Ovary (tissue), 9 donors: Measurements from ENCODE around the gene PHF21B. TPM values are rescaled to one million over a fixed set of nuclear protein-coding genes. Genes with fewer than 3 reads are reported as not detected.

ENCODE experiments used
- DNase-seq, 5 donors: peaks; one replicate each; pipeline ENCODE4 v3.0.0-alpha.2; 2019 to 2020
- H3K27ac ChIP-seq, 2 donors: fragments of 200-600 bp; one replicate each; pipeline versions ENCODE4 v1.5.1 to v1.8.0; 2019 to 2022
- H3K27me3 ChIP-seq: fragments of 200-600 bp; one replicate; pipeline ENCODE4 v1.8.0; 2022
- H3K36me3 ChIP-seq: fragments of 200-600 bp; sonication (generic); one replicate; pipeline ENCODE4 v1.5.1; 2019
- H3K4me1 ChIP-seq: one replicate; pipeline ENCODE4 v1.8.1; 2013; ENCODE audit warnings: mild to moderate bottlenecking, moderate library complexity; ENCODE audit not compliant: insufficient read depth
- H3K4me3 ChIP-seq: fragments of 200-600 bp; sonication (generic); one replicate; pipeline ENCODE4 v1.5.1; 2017
- H3K9me3 ChIP-seq, 2 donors: fragments of 200-600 bp in 1 of 2; sonication (generic) in 1 of 2; one replicate each; pipeline versions ENCODE4 v1.5.1 to v1.8.1; 2013 to 2019; ENCODE audit warnings: mild to moderate bottlenecking in 1 of 2, moderate library complexity in 1 of 2
- EP300 ChIP-seq: sonication (generic); formaldehyde crosslinking; IDR thresholded peaks from one replicate; pipeline ENCODE4 v1.6.1; 2017; ENCODE audit warnings: antibody characterized with exemption
- POLR2A ChIP-seq: fragments of 450-650 bp; IDR thresholded peaks from one replicate; pipeline ENCODE4 v1.6.1; 2017; ENCODE audit warnings: antibody characterized with exemption, mild to moderate bottlenecking, moderate library complexity
- WGBS, 3 donors: extraction: QIAGEN DNeasy Blood & Tissue Kit in 1 of 3; methylation state at CpG; one replicate each; pipeline versions ENCODE4 v1.1.5 to v1.1.7; 2013 to 2017; 5-methylcytosine and 5-hydroxymethylcytosine counted together
- intact Hi-C, 4 donors: fragments of 100-400 bp; cut with DNase I; formaldehyde crosslinking; loops; one replicate each; pipeline versions ENCODE4 v1.11.0 to v1.15.1; 2022 to 2023
- polyA plus RNA-seq, 2 donors: library from polyadenylated mRNA; stranded (reverse); fragments of 200-250 nt in 1 of 2; fragments of 350-450 nt in 1 of 2; fragmentation: Illumina TruSeq in 1 of 2; extraction: RNeasy Lipid Tissue Mini Kit (QIAGEN cat#74804) in 1 of 2; gene quantifications; one replicate each; pipeline ENCODE4 v1.2.3, GENCODE V29; 2013 to 2014
- total RNA-seq, 7 donors: library from RNA; depleted of rRNA in 2 of 7; stranded (reverse); fragments of >200 nt in 2 of 7; fragmentation: NEBNext Ultra II Directional in 3 of 7; extraction: Animal tissue kit (Norgen Biotek cat#: 25700) in 3 of 7; gene quantifications; one replicate each; pipeline versions ENCODE4 v1.1.0 to v1.2.4, GENCODE V29; 2016 to 2023
- TF ChIP-seq, protein P1 (sequence below), 3 donors: fragments of 450-650 bp in 2 of 3; fragments of 200-600 bp in 1 of 3; IDR thresholded peaks; one replicate each; pipeline versions ENCODE4 v1.5.1 to v1.8.0; 2016 to 2022; ENCODE audit warnings: antibody characterized with exemption in 3 of 3, mild to moderate bottlenecking in 1 of 3
- donor health status: DM: no; HTN: no; CAD: no; lungs with moderate emphysema.
- donor health status: DM: no; HTN: no; CAD: no.
- donor health status: Bipolar disorder and iron deficiency.
- donor health status: DM: yes; HTN: yes; CAD: no.
- donor health status: DM: no; HTN: no; CAD: no.
- donor health status: DM: yes; HTN: yes; CAD: no.

Gene PHF21B
- total and polyA plus RNA-seq, 9 donors, result 0.95 to 10.7 (median 6.4) TPM

DNA sequence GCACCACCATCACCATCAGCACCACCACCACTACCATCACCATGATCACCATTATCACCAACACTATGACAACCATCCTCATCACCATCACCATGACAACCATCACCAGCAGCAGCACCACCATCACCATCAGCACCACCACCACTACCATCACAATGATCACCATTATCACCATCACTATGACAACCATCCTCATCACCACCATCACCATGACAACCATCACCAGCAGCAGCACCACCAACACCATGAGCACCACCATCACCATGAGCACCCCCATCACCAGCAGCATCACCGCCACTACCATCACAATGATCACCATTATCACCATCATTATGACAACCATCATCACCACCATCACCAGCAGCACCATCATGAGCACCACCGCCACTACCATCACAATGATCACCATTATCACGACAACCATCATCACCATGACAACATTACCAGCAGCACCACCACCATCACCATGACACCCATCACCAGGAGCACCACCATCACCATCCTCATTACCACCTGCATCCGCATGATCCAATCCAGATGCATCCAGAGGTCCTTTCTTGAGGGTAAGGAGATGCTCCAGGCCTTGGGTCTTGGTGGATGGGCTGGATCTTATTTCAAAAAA is 23.8 kb downstream of the PHF21B start:
- Histone ChIP-seq H3K4me1 (no peaks in the 10 kb centered on the region), H3K9me3 (no peaks in the 10 kb centered on the region), H3K4me3 (no peak overlapping the region), H3K27me3 (no peaks in the 10 kb centered on the region), H3K36me3 (no peaks in the 10 kb centered on the region), H3K27ac (no peak overlapping the region)
- intact Hi-C loops, result no loop called here
- 88 to 99% (median 98%) methylated on average over 4 of the region's 4 CpGs for WGBS, 3 donors
- no peak for DNase-seq
- TF ChIP-seq POLR2A (no peak), EP300 (no peak)
- TF ChIP-seq, protein P1, sequence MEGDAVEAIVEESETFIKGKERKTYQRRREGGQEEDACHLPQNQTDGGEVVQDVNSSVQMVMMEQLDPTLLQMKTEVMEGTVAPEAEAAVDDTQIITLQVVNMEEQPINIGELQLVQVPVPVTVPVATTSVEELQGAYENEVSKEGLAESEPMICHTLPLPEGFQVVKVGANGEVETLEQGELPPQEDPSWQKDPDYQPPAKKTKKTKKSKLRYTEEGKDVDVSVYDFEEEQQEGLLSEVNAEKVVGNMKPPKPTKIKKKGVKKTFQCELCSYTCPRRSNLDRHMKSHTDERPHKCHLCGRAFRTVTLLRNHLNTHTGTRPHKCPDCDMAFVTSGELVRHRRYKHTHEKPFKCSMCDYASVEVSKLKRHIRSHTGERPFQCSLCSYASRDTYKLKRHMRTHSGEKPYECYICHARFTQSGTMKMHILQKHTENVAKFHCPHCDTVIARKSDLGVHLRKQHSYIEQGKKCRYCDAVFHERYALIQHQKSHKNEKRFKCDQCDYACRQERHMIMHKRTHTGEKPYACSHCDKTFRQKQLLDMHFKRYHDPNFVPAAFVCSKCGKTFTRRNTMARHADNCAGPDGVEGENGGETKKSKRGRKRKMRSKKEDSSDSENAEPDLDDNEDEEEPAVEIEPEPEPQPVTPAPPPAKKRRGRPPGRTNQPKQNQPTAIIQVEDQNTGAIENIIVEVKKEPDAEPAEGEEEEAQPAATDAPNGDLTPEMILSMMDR (IDR thresholded peaks at IDR 0.05), result no peak

DNA sequence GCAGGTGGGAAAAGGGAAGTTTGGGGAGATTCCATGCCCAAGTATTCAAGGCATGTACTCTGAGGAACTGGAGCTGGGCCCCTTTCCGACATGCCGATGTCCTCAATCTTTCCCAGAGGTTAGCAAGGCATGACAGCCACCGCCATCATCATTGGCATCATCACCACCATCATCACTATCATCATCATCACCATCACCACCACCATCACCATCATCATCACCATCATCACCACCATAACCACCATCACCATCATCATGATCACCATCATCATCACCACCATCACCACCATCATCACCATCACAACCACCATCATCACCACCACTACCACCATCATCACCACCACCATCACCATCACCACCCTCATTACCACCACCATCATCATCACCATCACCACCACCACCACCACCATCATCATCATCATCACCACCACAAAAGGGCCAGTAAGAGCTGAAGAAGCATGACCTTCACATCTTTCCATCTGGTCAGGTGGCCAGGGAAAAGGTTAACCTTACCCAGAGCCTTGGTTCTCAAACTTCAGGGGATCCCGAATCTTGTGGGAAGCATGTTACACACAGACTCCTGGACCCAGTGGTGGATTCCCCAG is 25.8 kb downstream of the PHF21B start:
- WGBS, 3 donors, result 96 to 100% (median 98%) methylated on average over 4 of the region's 4 CpGs
- TF ChIP-seq POLR2A (no peak), EP300 (no peak)
- TF ChIP-seq, protein P1 (IDR thresholded peaks at IDR 0.05), result no peak
- intact Hi-C loops, result no loop called here
- H3K36me3 ChIP-seq, result no peaks in the 10 kb centered on the region
- H3K27ac ChIP-seq, result no peak overlapping the region
- DNase-seq, result no peak
- no peaks in the 10 kb centered on the region for H3K4me1 ChIP-seq
- H3K4me3 ChIP-seq, result no peak overlapping the region
- H3K27me3 ChIP-seq, result no peaks in the 10 kb centered on the region
- no peaks in the 10 kb centered on the region for H3K9me3 ChIP-seq

DNA sequence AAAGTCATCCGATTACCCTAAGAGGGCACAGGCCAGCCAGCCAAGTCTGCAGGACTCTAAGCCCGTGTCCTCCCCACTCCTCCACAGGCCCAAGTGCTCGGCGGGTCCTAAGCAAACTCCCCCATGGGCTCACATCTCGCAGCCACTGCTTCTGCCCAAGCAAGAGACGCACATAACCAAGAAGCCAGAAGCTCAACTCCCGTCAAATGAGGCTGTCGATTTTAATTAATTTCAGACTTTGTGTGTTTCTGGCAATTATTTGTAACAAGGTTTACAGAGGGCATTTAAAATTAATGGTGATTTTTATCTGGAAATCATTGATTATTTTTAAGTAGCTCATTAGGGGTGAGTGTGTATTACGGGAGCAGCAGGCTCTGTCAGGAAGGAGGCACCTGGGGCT is 27.4 kb downstream of the PHF21B start:
- H3K4me1 ChIP-seq, result no peaks in the 10 kb centered on the region
- no peak overlapping the region for H3K27ac ChIP-seq
- WGBS, 3 donors, result 81 to 90% (median 89%) methylated on average over 9 of the region's 9 CpGs

DNA sequence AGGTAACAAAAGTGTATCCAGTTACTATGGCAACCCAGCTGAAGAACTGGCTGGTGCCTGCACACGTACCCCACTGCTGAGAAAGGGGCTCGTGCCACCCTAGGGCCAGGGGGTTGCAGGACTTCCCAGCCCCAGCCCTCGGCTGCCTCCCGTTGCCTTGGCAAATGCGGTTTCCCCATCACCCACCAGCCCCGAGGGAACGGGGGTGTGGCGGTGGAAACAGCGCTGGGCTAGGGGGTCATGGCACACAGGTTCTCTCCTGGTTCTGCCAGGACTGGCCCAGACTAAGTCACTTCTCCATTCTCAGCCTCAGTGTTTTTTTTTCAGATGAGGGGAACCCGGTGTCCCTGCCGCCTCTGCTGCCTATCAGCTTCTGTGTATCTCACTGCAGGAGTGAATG is 27.9 kb downstream of the PHF21B start:
- TF ChIP-seq EP300, result no peak
- TF ChIP-seq, protein P1 (IDR thresholded peaks at IDR 0.05), result no peak
- Histone ChIP-seq H3K9me3 (no peaks in the 10 kb centered on the region), H3K27ac (no peak overlapping the region), H3K27me3 (no peaks in the 10 kb centered on the region), H3K4me1 (no peaks in the 10 kb centered on the region), H3K4me3 (no peak overlapping the region), H3K36me3 (no peaks in the 10 kb centered on the region)
- 85 to 93% (median 91%) methylated on average over 11 of the region's 11 CpGs for WGBS, 3 donors
- intact Hi-C loops, result no loop called here
- no peak for DNase-seq

More for the DNA sequence above, 27.4 kb downstream of the PHF21B start:
- TF ChIP-seq, protein P1 (IDR thresholded peaks at IDR 0.05), result no peak
- TF ChIP-seq POLR2A, result no peak
- no peak for TF ChIP-seq EP300
- Histone ChIP-seq H3K36me3 (no peaks in the 10 kb centered on the region), H3K9me3 (no peaks in the 10 kb centered on the region), H3K27me3 (no peaks in the 10 kb centered on the region), H3K4me3 (no peak overlapping the region)
- intact Hi-C loops, result no loop called here
- DNase-seq, result no peak
